Progenitor cell of endocrine pancreas (in vitro differentiated cells): ENCODE measurements around the gene TIMM29. TPM values are rescaled to one million over a fixed set of nuclear protein-coding genes. Genes with fewer than 3 reads are reported as not detected.

Source experiments
- DNase-seq: peaks from one replicate; pipeline ENCODE4 v3.0.0; 2021; ENCODE audit warnings: low spot score; ENCODE audit not compliant: unreplicated experiment
- H3K27ac Mint-ChIP-seq: 2 replicates; pipeline ENCODE4 v1.8.0; 2021; ENCODE audit warnings: mild to moderate bottlenecking, moderate library complexity, mixed read lengths
- H3K27me3 Mint-ChIP-seq: 2 replicates; pipeline ENCODE4 v1.8.0; 2021; ENCODE audit warnings: mixed read lengths
- H3K36me3 Mint-ChIP-seq: 2 replicates; pipeline ENCODE4 v1.8.0; 2022; ENCODE audit warnings: mixed read lengths; ENCODE audit not compliant: insufficient read depth
- H3K4me1 Mint-ChIP-seq: 2 replicates; pipeline ENCODE4 v1.8.0; 2021; ENCODE audit warnings: low read depth, mixed read lengths
- H3K4me3 Mint-ChIP-seq: 2 replicates; pipeline ENCODE4 v1.8.0; 2021; ENCODE audit warnings: low read depth, mild to moderate bottlenecking, moderate library complexity, mixed read lengths
- H3K9me3 Mint-ChIP-seq: 2 replicates; pipeline ENCODE4 v1.8.0; 2021; ENCODE audit warnings: low read depth, mixed read lengths
- total RNA-seq: library from RNA; stranded (reverse); gene quantifications from 2 replicates; pipeline ENCODE4 v1.2.1, GENCODE V29; 2021
- TF ChIP-seq, protein P1 (sequence below): fragments of 200-600 bp; sonication (generic); IDR thresholded peaks from one replicate; pipeline ENCODE4 v1.5.0; 2021; ENCODE audit warnings: antibody characterized with exemption, mild to moderate bottlenecking; ENCODE audit not compliant: unreplicated experiment

Gene TIMM29
- total RNA-seq, 1 donor from 2014 or later, result 29.4 TPM

DNA sequence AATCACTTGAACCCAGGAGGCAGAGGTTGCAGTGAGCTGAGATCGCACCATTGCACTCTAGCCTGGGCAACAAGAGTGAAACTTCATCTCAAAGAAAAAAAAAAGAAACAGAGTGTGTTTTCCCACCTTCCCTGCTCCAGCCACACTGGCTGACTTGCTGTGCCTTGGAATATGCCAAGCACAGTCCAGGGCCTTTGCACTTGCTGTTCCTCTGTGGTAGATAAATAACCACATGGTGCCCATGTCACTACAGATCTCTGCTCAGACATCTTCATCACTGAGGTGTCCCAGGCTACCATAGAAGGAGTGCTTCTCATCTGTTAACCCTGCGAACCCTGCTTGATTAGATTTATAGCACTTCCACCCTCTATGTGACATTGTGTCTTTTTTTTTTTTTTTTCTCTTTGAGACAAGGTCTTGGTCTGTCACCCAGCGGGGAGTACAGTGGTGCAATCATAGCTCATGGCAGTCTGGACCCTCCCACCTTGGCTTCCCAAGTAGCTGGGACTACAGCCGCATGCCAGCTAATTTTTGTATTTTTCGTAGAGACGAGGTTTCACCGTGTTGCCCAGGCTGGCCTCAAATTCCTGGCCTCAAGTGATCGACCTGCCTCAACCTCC, 42.6 kb downstream of the TIMM29 start:
- Mint-ChIP-seq H3K9me3 (no peaks in the 10 kb centered on the region), H3K36me3 (peaks cover 13% of the 10 kb centered on the region), H3K27me3 (no peaks in the 10 kb centered on the region), H3K4me1 (peaks cover 28% of the 10 kb centered on the region), H3K27ac (peak overlapping the region; percentile 49), H3K4me3 (no peak overlapping the region)
- TF ChIP-seq, protein P1, sequence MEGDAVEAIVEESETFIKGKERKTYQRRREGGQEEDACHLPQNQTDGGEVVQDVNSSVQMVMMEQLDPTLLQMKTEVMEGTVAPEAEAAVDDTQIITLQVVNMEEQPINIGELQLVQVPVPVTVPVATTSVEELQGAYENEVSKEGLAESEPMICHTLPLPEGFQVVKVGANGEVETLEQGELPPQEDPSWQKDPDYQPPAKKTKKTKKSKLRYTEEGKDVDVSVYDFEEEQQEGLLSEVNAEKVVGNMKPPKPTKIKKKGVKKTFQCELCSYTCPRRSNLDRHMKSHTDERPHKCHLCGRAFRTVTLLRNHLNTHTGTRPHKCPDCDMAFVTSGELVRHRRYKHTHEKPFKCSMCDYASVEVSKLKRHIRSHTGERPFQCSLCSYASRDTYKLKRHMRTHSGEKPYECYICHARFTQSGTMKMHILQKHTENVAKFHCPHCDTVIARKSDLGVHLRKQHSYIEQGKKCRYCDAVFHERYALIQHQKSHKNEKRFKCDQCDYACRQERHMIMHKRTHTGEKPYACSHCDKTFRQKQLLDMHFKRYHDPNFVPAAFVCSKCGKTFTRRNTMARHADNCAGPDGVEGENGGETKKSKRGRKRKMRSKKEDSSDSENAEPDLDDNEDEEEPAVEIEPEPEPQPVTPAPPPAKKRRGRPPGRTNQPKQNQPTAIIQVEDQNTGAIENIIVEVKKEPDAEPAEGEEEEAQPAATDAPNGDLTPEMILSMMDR, result no peak
- no peak for DNase-seq

DNA sequence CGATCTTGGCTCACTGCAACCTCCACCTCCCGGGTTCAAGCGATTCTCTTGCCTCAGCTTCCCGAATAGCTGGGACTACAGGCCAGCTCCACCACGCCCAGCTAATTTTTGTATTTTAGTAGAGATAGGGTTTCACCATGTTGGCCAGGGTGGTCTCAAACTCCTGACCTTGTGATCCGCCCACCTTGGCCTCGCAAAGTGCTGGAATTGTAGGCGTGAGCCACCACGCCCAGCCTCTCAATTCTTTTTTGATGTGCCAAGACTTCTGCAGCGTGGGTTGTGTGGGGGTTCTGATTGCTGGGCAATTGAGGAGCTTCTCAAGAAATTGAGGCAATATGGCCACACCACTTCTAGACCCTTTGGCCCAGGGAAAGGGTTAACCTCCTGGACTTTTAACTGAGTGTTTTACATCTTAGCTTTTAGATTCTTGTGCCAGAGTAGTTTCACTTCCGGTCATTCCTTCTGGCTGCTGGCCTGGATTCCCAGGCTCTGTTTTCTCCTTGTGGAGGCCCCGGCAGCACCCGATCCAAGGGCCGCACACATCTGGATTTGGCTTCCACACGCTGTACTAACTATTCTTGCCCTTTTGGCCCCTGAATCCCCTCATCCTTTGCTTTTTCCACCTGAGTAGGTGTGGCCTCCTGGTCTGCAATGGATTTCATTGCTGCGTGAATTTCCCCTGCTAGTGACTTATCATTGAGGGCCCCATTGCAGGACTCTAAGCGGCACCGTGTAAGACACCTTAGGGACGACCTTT, 46.9 kb downstream of the TIMM29 start:
- peak overlapping the region; percentile 89 for H3K27ac Mint-ChIP-seq
- peaks cover 14% of the 10 kb centered on the region for H3K36me3 Mint-ChIP-seq
- DNase-seq, result no peak
- no peaks in the 10 kb centered on the region for H3K27me3 Mint-ChIP-seq
- peaks cover 16% of the 10 kb centered on the region for H3K4me1 Mint-ChIP-seq
- TF ChIP-seq, protein P1, result no peak
- H3K4me3 Mint-ChIP-seq, result no peak overlapping the region
- no peaks in the 10 kb centered on the region for H3K9me3 Mint-ChIP-seq

DNA sequence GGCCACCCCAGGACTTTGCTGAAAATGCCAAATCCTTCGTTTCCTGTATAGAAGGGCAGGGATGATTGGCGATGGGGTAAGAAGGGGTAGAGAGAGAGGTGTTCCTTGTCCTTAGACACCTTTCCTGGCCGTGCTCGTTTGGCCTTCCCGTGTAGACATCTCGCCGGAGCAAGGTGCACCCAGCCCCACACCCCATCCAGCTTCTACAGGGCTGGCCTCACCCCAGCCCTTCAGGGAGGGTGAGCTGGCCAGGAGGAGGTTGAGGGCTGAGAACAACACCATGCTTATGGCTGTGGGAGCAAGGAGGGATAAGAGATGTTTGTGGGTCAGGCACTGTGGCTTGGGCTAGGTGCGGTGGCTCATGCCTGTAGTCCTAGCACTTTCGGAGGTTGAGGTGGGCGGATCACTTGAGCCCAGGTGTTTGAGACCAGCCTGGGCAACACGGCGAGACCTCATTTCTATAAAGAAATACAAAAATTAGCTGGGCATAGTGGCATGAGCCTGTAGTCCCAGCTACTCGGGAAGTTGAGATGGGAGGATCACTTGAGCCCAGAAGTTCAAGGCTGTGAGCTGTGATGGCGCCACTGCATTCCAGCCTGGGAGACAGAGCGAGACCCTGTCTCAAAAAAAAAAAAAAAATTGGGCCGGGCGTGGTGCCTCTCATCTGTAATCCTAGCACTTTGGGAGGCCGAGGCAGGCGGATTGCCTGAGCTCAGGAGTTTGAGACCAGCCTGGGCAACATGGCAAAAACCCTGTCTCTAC, 47.7 kb downstream of the TIMM29 start:
- TF ChIP-seq, protein P1, result no peak
- DNase-seq, result no peak
- Mint-ChIP-seq H3K4me1 (peaks cover 16% of the 10 kb centered on the region), H3K27me3 (no peaks in the 10 kb centered on the region), H3K4me3 (no peak overlapping the region), H3K27ac (peak overlapping the region; percentile 89), H3K9me3 (no peaks in the 10 kb centered on the region), H3K36me3 (peaks cover 13% of the 10 kb centered on the region)

DNA sequence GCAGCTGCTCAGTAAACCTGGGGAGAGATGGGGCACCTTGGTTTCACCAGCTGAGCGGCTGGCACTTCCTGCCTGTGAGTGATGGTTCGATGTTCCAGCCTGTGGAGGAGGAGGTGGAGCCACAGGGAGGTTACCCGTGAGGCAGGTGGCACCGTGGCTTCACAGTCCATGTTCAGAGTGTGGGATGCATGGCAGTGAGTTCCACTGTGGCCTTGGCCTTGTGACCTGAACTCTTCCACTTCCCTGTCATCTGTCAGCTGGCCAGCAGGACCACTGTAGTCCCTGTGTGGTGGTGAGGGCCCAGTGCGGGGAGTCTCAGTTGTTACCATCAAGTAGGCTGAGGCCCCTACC, 49.1 kb downstream of the TIMM29 start:
- no peak for DNase-seq
- no peaks in the 10 kb centered on the region for H3K27me3 Mint-ChIP-seq
- TF ChIP-seq, protein P1, result no peak
- H3K4me1 Mint-ChIP-seq, result peaks cover 16% of the 10 kb centered on the region
- H3K36me3 Mint-ChIP-seq, result peaks cover 13% of the 10 kb centered on the region
- H3K4me3 Mint-ChIP-seq, result no peak overlapping the region
- no peak overlapping the region for H3K27ac Mint-ChIP-seq
- H3K9me3 Mint-ChIP-seq, result no peaks in the 10 kb centered on the region

Other genes starting within 250 kb of the TIMM29 start
- 53.9 and 59.3 TPM in 2 replicates for gene QTRT1, start 227.4 kb upstream of the TIMM29 start, total RNA-seq
- gene DNM2, start 210.7 kb upstream of the TIMM29 start, total RNA-seq, result 124 and 127 TPM in 2 replicates
- gene TMED1, start 92.6 kb upstream of the TIMM29 start, total RNA-seq, result 32.6 and 39.3 TPM in 2 replicates
- 0.31 and 0.33 TPM in 2 replicates for gene C19orf38, start 80.4 kb upstream of the TIMM29 start, total RNA-seq
- gene CARM1, start 57.3 kb upstream of the TIMM29 start, total RNA-seq, result 77.6 and 86.0 TPM in 2 replicates
- gene YIPF2, start 172 bp upstream of the TIMM29 start, total RNA-seq, result 49.1 and 53.3 TPM in 2 replicates
- gene SMARCA4, start 32.2 kb downstream of the TIMM29 start, total RNA-seq, result 327 and 334 TPM in 2 replicates
- gene LDLR, start 160.7 kb downstream of the TIMM29 start, total RNA-seq, result 67.3 and 73.2 TPM in 2 replicates
- gene SPC24, start 227.0 kb downstream of the TIMM29 start, total RNA-seq, result 22.8 and 24.3 TPM in 2 replicates